HepG2 (cell line): ENCODE results near the gene RPA1. TPM values are rescaled to one million over a fixed set of nuclear protein-coding genes. Genes with fewer than 3 reads are reported as not detected.

Experiments used
- ATAC-seq: fragments of 200-7000 bp; cut with Tn5 transposase; 3 replicates; pipeline ENCODE4 v1.9.1; 2020; ENCODE audit warnings: mild to moderate bottlenecking, moderate library complexity
- BruUV-seq: library from RNA; stranded (reverse); fragments of 400-500 nt; replicated peaks from 2 replicates; lab custom pipeline; 2021; lab: Mats Ljungman, UMichigan
- CTCF ChIA-PET: fragments of 300-600 bp; formaldehyde crosslinking; extraction: SDS; loops from one replicate; lab custom pipeline; 2021; ENCODE audit warnings: low total read pairs, inconsistent platforms, low intra/inter-chr PET ratio; lab: Yijun Ruan, JAX
- POLR2A ChIA-PET: fragments of 350-600 bp; sonication (Branson Sonifier 250); formaldehyde crosslinking; loops from one replicate; lab custom pipeline; 2020; ENCODE audit warnings: antibody characterized with exemption, inconsistent platforms; lab: Yijun Ruan, JAX
- DNase-seq: peaks from one replicate; pipeline ENCODE4 v3.0.0-alpha.2; 2015; ENCODE audit warnings: low spot score
- FAIRE-seq: peaks from 3 replicates; lab custom pipeline; 2011; peaks lifted over from hg19 to GRCh38; lab: Jason Lieb, UNC
- H2AFZ ChIP-seq: one replicate; pipeline ENCODE4 v1.6.1; 2011; ENCODE audit warnings: low read length, inconsistent platforms
- H3K27ac ChIP-seq: fragments of 300-600 bp; 3 replicates; pipeline ENCODE4 v1.8.0; 2011; ENCODE audit warnings: mixed run types, mild to moderate bottlenecking, mixed read lengths, low read length, inconsistent platforms; ENCODE audit not compliant: insufficient read depth; ENCODE audit errors: extremely low read length
- H3K27me3 ChIP-seq, 2 experiments: fragments of 200-600 bp in 1 of 2; 2 replicates in 1 of 2; 3 replicates in 1 of 2; pipeline versions ENCODE4 v1.6.0 to v1.8.0; 2011; ENCODE audit warnings: low read length in 2 of 2, mild to moderate bottlenecking in 2 of 2, moderate library complexity in 2 of 2, inconsistent platforms in 1 of 2; ENCODE audit not compliant: insufficient read depth in 2 of 2, control insufficient read depth in 1 of 2
- H3K36me3 ChIP-seq, 2 experiments: fragments of 200-600 bp in 1 of 2; replicated peaks in 1 of 2; 2 replicates in 1 of 2; 3 replicates in 1 of 2; pipeline versions ENCODE4 v1.5.1 to v1.8.0; 2011; ENCODE audit warnings: low read length in 2 of 2, inconsistent platforms in 1 of 2; ENCODE audit not compliant: insufficient read depth in 2 of 2, control insufficient read depth in 1 of 2
- H3K4me1 ChIP-seq: 2 replicates; pipeline ENCODE4 v1.5.1; 2012; ENCODE audit warnings: low read length, inconsistent platforms; ENCODE audit not compliant: insufficient read depth
- H3K4me2 ChIP-seq: 2 replicates; pipeline ENCODE4 v1.6.0; 2011; ENCODE audit warnings: low read depth, low read length, inconsistent platforms
- H3K4me3 ChIP-seq, 3 experiments: fragments of 200-600 bp in 1 of 3; sonication (generic), shearing (Covaris generic) in 1 of 3; replicated peaks in 1 of 3; 2 replicates each; pipeline ENCODE4 v1.5.1; 2011 to 2016; ENCODE audit warnings: low read length in 3 of 3, inconsistent platforms in 2 of 3, low read depth in 2 of 3, mild to moderate bottlenecking in 2 of 3, control low read depth in 1 of 3, mixed read lengths in 1 of 3; ENCODE audit not compliant: insufficient read depth in 1 of 3
- H3K79me2 ChIP-seq: one replicate; pipeline ENCODE4 v1.6.1; 2011; ENCODE audit warnings: low read length, inconsistent platforms; ENCODE audit not compliant: insufficient read depth
- H3K9ac ChIP-seq: 2 replicates; pipeline ENCODE4 v1.6.0; 2011; ENCODE audit warnings: mild to moderate bottlenecking, low read depth, low read length, inconsistent platforms; ENCODE audit not compliant: insufficient read depth
- H3K9me3 ChIP-seq: 2 replicates; pipeline ENCODE4 v1.5.1; 2012; ENCODE audit warnings: mild to moderate bottlenecking, low read length
- H4K20me1 ChIP-seq: 2 replicates; pipeline ENCODE4 v1.6.0; 2011; ENCODE audit warnings: inconsistent platforms, mild to moderate bottlenecking, low read length, moderate library complexity; ENCODE audit not compliant: insufficient read depth
- AGO1 ChIP-seq: fragments of 200-400 bp; formaldehyde crosslinking; IDR thresholded peaks from 2 replicates; pipeline ENCODE4 v1.6.1; 2017; ENCODE audit warnings: mild to moderate bottlenecking, low read depth, low read length, moderate library complexity; ENCODE audit not compliant: poor library complexity, severe bottlenecking
- AHDC1 ChIP-seq: sonication (generic); formaldehyde crosslinking; IDR thresholded peaks from 2 replicates; pipeline ENCODE4 v1.5.1; 2020; ENCODE audit warnings: mild to moderate bottlenecking, missing genetic modification reagents, borderline replicate concordance
- HNRNPK ChIP-seq: fragments of 200-400 bp; formaldehyde crosslinking; IDR thresholded peaks from 2 replicates; pipeline ENCODE4 v1.6.1; 2018; ENCODE audit warnings: low read length, low read depth, moderate library complexity, mild to moderate bottlenecking; ENCODE audit not compliant: poor library complexity, severe bottlenecking
- MZF1 ChIP-seq: sonication (generic); formaldehyde crosslinking; IDR thresholded peaks from 2 replicates; pipeline ENCODE4 v1.8.1; 2023; ENCODE audit warnings: mild to moderate bottlenecking, missing genetic modification reagents, borderline replicate concordance
- ONECUT2 ChIP-seq: sonication (generic); formaldehyde crosslinking; IDR thresholded peaks from 2 replicates; pipeline ENCODE4 v1.4.0; 2020; ENCODE audit warnings: missing genetic modification reagents
- PHB2 ChIP-seq: fragments of 450-650 bp; IDR thresholded peaks from 2 replicates; pipeline ENCODE4 v1.6.1; 2018; ENCODE audit not compliant: partially characterized antibody
- RBM22 ChIP-seq: fragments of 200-400 bp; formaldehyde crosslinking; optimal IDR thresholded peaks from 2 replicates; pipeline ENCODE3; 2017; ENCODE audit warnings: mild to moderate bottlenecking, low read length, moderate library complexity
- SNAI1 ChIP-seq: sonication (generic); formaldehyde crosslinking; IDR thresholded peaks from 2 replicates; pipeline ENCODE4 v1.5.0; 2020; ENCODE audit warnings: mild to moderate bottlenecking, missing genetic modification reagents, borderline replicate concordance
- SNRNP70 ChIP-seq: fragments of 200-400 bp; formaldehyde crosslinking; IDR thresholded peaks from 2 replicates; pipeline ENCODE4 v1.6.1; 2017; ENCODE audit warnings: mild to moderate bottlenecking, low read depth, low read length, moderate library complexity
- ZBTB34 ChIP-seq: sonication (generic); formaldehyde crosslinking; IDR thresholded peaks from 2 replicates; pipeline ENCODE4 v1.8.0; 2022; ENCODE audit warnings: mild to moderate bottlenecking, missing genetic modification reagents
- ZFP36 ChIP-seq: fragments of 150-350 bp; IDR thresholded peaks from 2 replicates; pipeline ENCODE4 v1.6.1; 2018; ENCODE audit warnings: borderline replicate concordance, low read length, low read depth; ENCODE audit not compliant: partially characterized antibody
- ZNF101 ChIP-seq: sonication (generic); formaldehyde crosslinking; IDR thresholded peaks from 2 replicates; pipeline ENCODE4 v1.4.0; 2020; ENCODE audit warnings: mild to moderate bottlenecking, low read depth, missing genetic modification reagents, borderline replicate concordance
- ZNF44 ChIP-seq: sonication (generic); formaldehyde crosslinking; IDR thresholded peaks from 2 replicates; pipeline ENCODE4 v1.5.1; 2020; ENCODE audit warnings: mild to moderate bottlenecking, missing genetic modification reagents
- ZNF747 ChIP-seq: sonication (generic); formaldehyde crosslinking; IDR thresholded peaks from 2 replicates; pipeline ENCODE4 v1.8.1; 2023; ENCODE audit warnings: missing genetic modification reagents, mild to moderate bottlenecking, borderline replicate concordance
- WGBS: methylation state at CpG from one replicate; pipeline ENCODE4 v1.1.6; 2017; ENCODE audit warnings: low lambda C conversion rate; 5-methylcytosine and 5-hydroxymethylcytosine counted together
- in situ Hi-C: cut with HindIII; loops from 2 replicates; pipeline ENCODE4 v1.10.0; 2017; ENCODE audit warnings: low pct_unique_long_range_greater_than_20kb; ENCODE audit not compliant: extremely low pct_ligation_motif_present
- intact Hi-C: fragments of 100-400 bp; cut with micrococcal nuclease; formaldehyde crosslinking; loops from one replicate; pipeline ENCODE4 v1.10.0; 2022; ENCODE audit not compliant: unreplicated experiment
- polyA plus RNA-seq, 8 experiments: library from polyadenylated mRNA; depleted of rRNA in 3 of 8; stranded (reverse) in 7 of 8; unstranded in 1 of 8; fragments of >200 nt; fragmentation: Illumina TruSeq in 4 of 8; extraction: Trizol in 4 of 8; gene quantifications; 2 replicates each; pipeline versions ENCODE4 v1.2.1 to v1.2.3, GENCODE V29; 2011 to 2016; ENCODE audit warnings: low read depth in 4 of 8, missing spikeins in 1 of 8, mixed read lengths in 1 of 8; ENCODE audit not compliant: insufficient read depth in 1 of 8
- total RNA-seq, 5 experiments: library from RNA; depleted of rRNA; stranded (reverse); fragments of >200 nt; fragmentation: Illumina TruSeq; extraction: Trizol; gene quantifications; 2 replicates each; pipeline ENCODE4 v1.2.3, GENCODE V29; 2016; ENCODE audit warnings: low read depth in 1 of 5

RPA1 gene
- total and polyA plus RNA-seq, 2 of the 13 experiments (the other 11 are each of a cell fraction or from before 2014, with no cell fraction given) = 13.9 to 37.6 TPM

DNA sequence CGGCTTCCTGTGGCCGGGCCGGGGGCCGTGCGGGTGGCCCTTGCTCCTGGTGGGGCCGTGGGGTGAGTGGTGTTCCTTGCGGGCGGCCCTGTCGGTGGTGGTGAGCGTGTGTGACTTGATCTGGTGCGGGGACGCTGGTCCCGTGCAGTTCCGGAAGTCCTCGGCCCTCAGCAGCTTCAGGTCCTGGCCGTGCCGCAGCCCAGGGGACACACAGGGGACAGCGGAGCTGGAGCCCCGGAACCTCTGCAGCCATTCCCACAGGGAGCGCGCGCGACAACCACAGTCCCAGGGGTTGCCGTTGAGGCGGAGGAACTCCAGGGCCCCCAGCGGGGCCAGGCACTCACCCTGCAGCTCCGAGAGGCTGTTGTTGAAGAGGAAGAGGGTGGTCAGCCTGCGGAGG is 107.0 kb downstream of the RPA1 start (continued):
- no peak for TF ChIP-seq RBM22

GRCh38 chr17:1937461-1937860 is 107.7 kb downstream of the RPA1 start:
- intact Hi-C loops = no loop called here
- H4K20me1 ChIP-seq = no peaks in the 10 kb centered on the region; the same call in 1 of the 2 replicates
- H3K9me3 ChIP-seq = no peaks in the 10 kb centered on the region
- ChIA-PET POLR2A (no interaction called here), CTCF (no interaction called here)
- ATAC-seq = no peak
- TF ChIP-seq ZNF101 (CRISPR knock-in tag) (no peak), AGO1 (no peak), MZF1 (CRISPR knock-in tag) (no peak), ZNF747 (no peak), SNRNP70 (no peak), SNAI1 (CRISPR knock-in tag) (no peak), PHB2 (no peak), ZNF44 (CRISPR knock-in tag) (no peak), ZBTB34 (no peak), ZFP36 (no peak), HNRNPK (no peak), ONECUT2 (no peak), AHDC1 (CRISPR knock-in tag) (no peak)
- no peak overlapping the region for H3K4me2 ChIP-seq
- H3K4me3 ChIP-seq = no peak overlapping the region
- no peaks in the 10 kb centered on the region; the same call in 1 of the 2 replicates for H3K4me1 ChIP-seq
- no peak overlapping the region for H3K27ac ChIP-seq
- WGBS = 56% methylated on average over 10 of the region's 25 CpGs
- no peak for FAIRE-seq
- no peaks in the 10 kb centered on the region for H3K79me2 ChIP-seq
- H2AFZ ChIP-seq = no peak overlapping the region
- no TSS peak for BruUV-seq
- DNase-seq = no peak
- in situ Hi-C loops = no loop called here
- peaks cover 23 to 84% of the 10 kb centered on the region in 2 experiments; a peak in 4 of 5 replicates for H3K27me3 ChIP-seq
- no peaks in the 10 kb centered on the region for H3K36me3 ChIP-seq
- no peak overlapping the region for H3K9ac ChIP-seq
